DND-41 (cell line): Measurements from ENCODE around the gene CHPF.

Experiments used
- ATAC-seq: fragments of 200-7000 bp; cut with Tn5 transposase; 3 replicates; pipeline ENCODE4 v1.9.1; 2021; ENCODE audit warnings: low read depth; ENCODE audit not compliant: insufficient read depth
- DNase-seq: peaks from one replicate; pipeline ENCODE4 v3.0.0-alpha.2; 2020
- H2AFZ ChIP-seq: 2 replicates; pipeline ENCODE4 v1.6.0; 2012; ENCODE audit warnings: low read depth, low read length
- H3K27ac ChIP-seq: 2 replicates; pipeline ENCODE4 v1.5.1; 2012; ENCODE audit warnings: low read length, inconsistent platforms
- H3K27me3 ChIP-seq: fragments of 200-600 bp; sonication (generic); 2 replicates; pipeline ENCODE4 v1.6.0; 2012; ENCODE audit warnings: low read length, mild to moderate bottlenecking, inconsistent platforms; ENCODE audit not compliant: insufficient read depth, poor library complexity
- H3K36me3 ChIP-seq: 2 replicates; pipeline ENCODE4 v1.5.1; 2012; ENCODE audit warnings: low read length, inconsistent platforms; ENCODE audit not compliant: insufficient read depth
- H3K4me1 ChIP-seq: 2 replicates; pipeline ENCODE4 v1.5.1; 2012; ENCODE audit warnings: mild to moderate bottlenecking, low read length; ENCODE audit not compliant: insufficient read depth
- H3K4me2 ChIP-seq: 2 replicates; pipeline ENCODE4 v1.6.0; 2012; ENCODE audit warnings: mild to moderate bottlenecking, moderate library complexity, low read length, inconsistent platforms; ENCODE audit not compliant: insufficient read depth
- H3K4me3 ChIP-seq, 2 experiments: fragments of 200-600 bp in 1 of 2; shearing (Covaris generic) in 1 of 2; 2 replicates each; pipeline ENCODE4 v1.5.1; 2012 to 2016; ENCODE audit warnings: inconsistent platforms in 2 of 2, low read length in 2 of 2, mild to moderate bottlenecking in 2 of 2, low read depth in 1 of 2, moderate library complexity in 1 of 2
- H3K79me2 ChIP-seq: 2 replicates; pipeline ENCODE4 v1.6.0; 2012; ENCODE audit warnings: low read length, inconsistent platforms; ENCODE audit not compliant: insufficient read depth
- H3K9ac ChIP-seq: 2 replicates; pipeline ENCODE4 v1.6.0; 2012; ENCODE audit warnings: low read depth, mild to moderate bottlenecking, inconsistent platforms, low read length, moderate library complexity
- H3K9me3 ChIP-seq: 2 replicates; pipeline ENCODE4 v1.5.1; 2012; ENCODE audit warnings: low read length, moderate library complexity, mild to moderate bottlenecking, inconsistent platforms; ENCODE audit not compliant: insufficient read depth, severe bottlenecking
- H4K20me1 ChIP-seq: 2 replicates; pipeline ENCODE4 v1.6.0; 2012; ENCODE audit warnings: low read length; ENCODE audit not compliant: insufficient read depth
- CTCF ChIP-seq: IDR thresholded peaks from 2 replicates; pipeline ENCODE4 v1.5.1; 2012; ENCODE audit warnings: borderline replicate concordance, low read length, moderate library complexity, mild to moderate bottlenecking; ENCODE audit not compliant: poor library complexity, severe bottlenecking; ENCODE audit errors: extremely low read depth
- EZH2 ChIP-seq: IDR thresholded peaks from 3 replicates; pipeline ENCODE4 v1.6.1; 2012; ENCODE audit warnings: borderline replicate concordance, low read depth, mild to moderate bottlenecking, moderate library complexity, low read length, inconsistent platforms; ENCODE audit not compliant: severe bottlenecking

Gene CHPF

GRCh38 chr2:219499555-219499954 lies 44.1 kb downstream of the CHPF start:
- Histone ChIP-seq H3K36me3 (peaks cover 10% of the 10 kb centered on the region), H3K4me3 (peak overlapping the region; percentile 59 to 65; a peak in 3 of 4 replicates), H3K79me2 (peaks cover 7% of the 10 kb centered on the region; the same call in 1 of the 2 replicates), H3K4me2 (peak overlapping the region; percentile 89), H3K27ac (peak overlapping the region; percentile 69; the same call in 1 of the 2 replicates), H4K20me1 (no peaks in the 10 kb centered on the region), H3K4me1 (peaks cover 28% of the 10 kb centered on the region), H3K9ac (peak overlapping the region; percentile 76), H3K27me3 (peaks cover 2% of the 10 kb centered on the region), H3K9me3 (no peaks in the 10 kb centered on the region), H2AFZ (0 out of 2 replicates have a peak overlapping the region, but pooled peaks have one; percentile 80)
- DNase-seq (no peak), ATAC-seq (no peak)
- TF ChIP-seq CTCF (no peak), EZH2 (no peak)

DNA sequence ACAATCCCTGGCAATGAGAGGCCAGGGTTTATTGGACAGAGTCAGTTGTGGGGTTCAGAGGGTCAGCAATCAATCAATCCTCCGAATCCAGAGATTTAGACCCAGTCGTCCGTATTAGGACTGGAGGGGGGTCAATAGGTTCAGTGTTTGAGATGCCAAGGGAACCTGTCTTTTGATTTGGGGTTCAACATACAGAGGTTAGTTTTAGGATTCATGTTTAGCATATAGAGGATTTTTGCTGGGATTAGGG lies 44.6 kb downstream of the CHPF start:
- peak overlapping the region; percentile 80 for H2AFZ ChIP-seq
- no peak for ATAC-seq

GRCh38 chr2:219498280-219499057 lies 45.1 kb downstream of the CHPF start, which contains the start of gene GMPPA:
Gene GMPPA (plus strand): TSS chr2:219498891. CDS start chr2:219499976, 1,085 bp downstream.
- peak; percentile 97 for DNase-seq
- TF ChIP-seq EZH2 = no peak
- peak; percentile 9 for TF ChIP-seq CTCF

More for the DNA sequence above, 44.6 kb downstream of the CHPF start:
- Histone ChIP-seq H3K4me2 (peak overlapping the region; percentile 89), H3K9me3 (no peaks in the 10 kb centered on the region), H3K4me3 (peak overlapping the region; percentile 59 to 65), H3K36me3 (peaks cover 5% of the 10 kb centered on the region; the same call in 1 of the 2 replicates), H3K27me3 (peaks cover 2% of the 10 kb centered on the region), H4K20me1 (no peaks in the 10 kb centered on the region), H3K27ac (peak overlapping the region; percentile 69), H3K9ac (peak overlapping the region; percentile 76), H3K79me2 (peaks cover 7% of the 10 kb centered on the region; the same call in 1 of the 2 replicates), H3K4me1 (peaks cover 28% of the 10 kb centered on the region)
- no peak for DNase-seq
- TF ChIP-seq CTCF (no peak), EZH2 (no peak)

More at GRCh38 chr2:219498280-219499057, 45.1 kb downstream of the CHPF start, which contains the start of gene GMPPA:
- no peaks in the 10 kb centered on the region for H4K20me1 ChIP-seq
- H3K27ac ChIP-seq = peak within 1 kb of the TSS; percentile 76
- H3K27me3 ChIP-seq = peaks cover 2% of the 10 kb centered on the region
- peaks cover 7% of the 10 kb centered on the region; the same call in 1 of the 2 replicates for H3K79me2 ChIP-seq
- H3K9me3 ChIP-seq = no peaks in the 10 kb centered on the region
- H3K9ac ChIP-seq = peak within 1 kb of the TSS; percentile 76
- peak; percentile 94 for ATAC-seq
- H3K36me3 ChIP-seq = no peaks in the 10 kb centered on the region
- peak within 1 kb of the TSS; percentile 59 to 65 for H3K4me3 ChIP-seq
- peak within 1 kb of the TSS; percentile 88 for H2AFZ ChIP-seq
- peak within 1 kb of the TSS; percentile 89 for H3K4me2 ChIP-seq
- H3K4me1 ChIP-seq = peaks cover 28% of the 10 kb centered on the region
